Measurements from ENCODE around the gene POLR1G.

GRCh38 chr19:45450012-45450333 is 43.5 kb downstream of the POLR1G start:
- TF ChIP-seq CTCF (IDR thresholded peaks at IDR 0.05) (no peak), USF1 (IDR thresholded peaks at IDR 0.05; ENCODE audit: borderline replicate concordance, low read depth) (no peak), POLR2AphosphoS5 (IDR thresholded peaks at IDR 0.05; ENCODE audit: low read depth, low read length) (no peak), RCOR1 (IDR thresholded peaks at IDR 0.05; ENCODE audit: low read length) (no peak), JUND (IDR thresholded peaks at IDR 0.05) (no peak), GATA2 (CRISPR knock-in tag; IDR thresholded peaks at IDR 0.05) (no peak), FOXM1 (IDR thresholded peaks at IDR 0.05; ENCODE audit: low read depth) (no peak), GABPA (IDR thresholded peaks at IDR 0.05; ENCODE audit: low read depth) (no peak), REST (IDR thresholded peaks at IDR 0.05; ENCODE audit: low read depth, low read length) (no peak), YY1 (IDR thresholded peaks at IDR 0.05; ENCODE audit: low read depth) (no peak), FOXJ3 (CRISPR knock-in tag; IDR thresholded peaks at IDR 0.05) (no peak), USF2 (IDR thresholded peaks at IDR 0.05; ENCODE audit: borderline replicate concordance, low read depth, low read length) (no peak), MEF2A (IDR thresholded peaks at IDR 0.05; ENCODE audit: borderline replicate concordance, low read depth) (no peak)
